HEK293 (cell line): ENCODE measurements around the gene KRTCAP3.

ENCODE experiments used
- CTCF ChIA-PET: fragments of 350-600 bp; formaldehyde crosslinking; extraction: SDS; loops from one replicate; lab custom pipeline; 2021; ENCODE audit warnings: antibody characterized with exemption; lab: Yijun Ruan, JAX
- POLR2A ChIA-PET: fragments of 300-600 bp; formaldehyde crosslinking; extraction: SDS; loops from one replicate; lab custom pipeline; 2020; ENCODE audit warnings: antibody characterized with exemption, inconsistent platforms; lab: Yijun Ruan, JAX
- H3K27ac ChIP-seq: fragments of 200-500 bp; sonication (Bioruptor generic); 2 replicates; pipeline ENCODE4 v1.5.1; 2014; ENCODE audit warnings: low read depth, low read length, control low read depth, inconsistent platforms; ENCODE audit errors: extremely low read depth
- H3K36me3 ChIP-seq, 2 experiments: fragments of 200-500 bp in 1 of 2; sonication (Bioruptor generic) in 1 of 2; 1 replicate in 1 of 2; 2 replicates in 1 of 2; pipeline ENCODE4 v1.5.1; 2014 to 2017; ENCODE audit warnings: inconsistent platforms in 2 of 2, low read length in 2 of 2; ENCODE audit not compliant: control insufficient read depth in 2 of 2, insufficient read depth in 1 of 2
- H3K4me1 ChIP-seq: fragments of 200-500 bp; sonication (Bioruptor generic); 2 replicates; pipeline ENCODE4 v1.5.1; 2014; ENCODE audit warnings: mild to moderate bottlenecking, low read length, inconsistent platforms; ENCODE audit not compliant: control insufficient read depth, insufficient read depth
- H3K4me3 ChIP-seq: 2 replicates; pipeline ENCODE4 v1.5.1; 2011; ENCODE audit warnings: low read depth, mild to moderate bottlenecking, control low read depth, low read length, moderate library complexity
- H3K9me3 ChIP-seq: fragments of 200-500 bp; sonication (Bioruptor generic); 2 replicates; pipeline ENCODE4 v1.5.1; 2014; ENCODE audit warnings: low read depth, low read length, inconsistent platforms; ENCODE audit not compliant: control insufficient read depth, insufficient read depth
- FEZF1 ChIP-seq: fragments of 450-650 bp; formaldehyde crosslinking; IDR thresholded peaks from 2 replicates; pipeline ENCODE4 v1.5.1; 2016; ENCODE audit warnings: missing biosample characterization, missing genetic modification characterization
- KLF10 ChIP-seq: fragments of 450-650 bp; IDR thresholded peaks from 2 replicates; pipeline ENCODE4 v1.5.1; 2018; ENCODE audit warnings: missing biosample characterization, mild to moderate bottlenecking, missing genetic modification characterization
- OSR2 ChIP-seq: fragments of 450-650 bp; formaldehyde crosslinking; IDR thresholded peaks from 2 replicates; pipeline ENCODE4 v1.5.1; 2016; ENCODE audit warnings: missing biosample characterization, missing genetic modification characterization
- ZFP37 ChIP-seq: fragments of 450-650 bp; formaldehyde crosslinking; IDR thresholded peaks from 2 replicates; pipeline ENCODE4 v1.5.1; 2016; ENCODE audit warnings: missing biosample characterization, missing genetic modification characterization
- ZNF114 ChIP-seq: fragments of 450-650 bp; formaldehyde crosslinking; IDR thresholded peaks from 2 replicates; pipeline ENCODE4 v1.5.0; 2017; ENCODE audit warnings: missing biosample characterization, missing genetic modification characterization
- ZNF133 ChIP-seq: fragments of 450-650 bp; formaldehyde crosslinking; IDR thresholded peaks from 2 replicates; pipeline ENCODE4 v1.5.1; 2016; ENCODE audit warnings: missing biosample characterization, missing genetic modification characterization
- ZNF157 ChIP-seq: fragments of 450-650 bp; formaldehyde crosslinking; IDR thresholded peaks from 2 replicates; pipeline ENCODE4 v1.5.1; 2016; ENCODE audit warnings: missing biosample characterization, missing genetic modification characterization
- ZNF169 ChIP-seq: fragments of 450-650 bp; formaldehyde crosslinking; IDR thresholded peaks from 2 replicates; pipeline ENCODE4 v1.5.1; 2016; ENCODE audit warnings: missing biosample characterization, missing genetic modification characterization
- ZNF24 ChIP-seq: fragments of 450-650 bp; formaldehyde crosslinking; IDR thresholded peaks from 2 replicates; pipeline ENCODE4 v1.5.1; 2016; ENCODE audit warnings: missing biosample characterization, missing genetic modification characterization
- ZNF274 ChIP-seq, 2 experiments: fragments of 200-500 bp in 1 of 2; fragments of 450-650 bp in 1 of 2; sonication (Bioruptor generic) in 1 of 2; formaldehyde crosslinking in 1 of 2; IDR thresholded peaks; 2 replicates each; pipeline versions ENCODE4 v1.5.1 to v1.6.1; 2014 to 2016; ENCODE audit warnings: borderline replicate concordance in 1 of 2, inconsistent platforms in 1 of 2, low read length in 1 of 2, missing biosample characterization in 1 of 2, missing genetic modification characterization in 1 of 2
- ZNF510 ChIP-seq: fragments of 450-650 bp; formaldehyde crosslinking; IDR thresholded peaks from 2 replicates; pipeline ENCODE4 v1.5.1; 2018; ENCODE audit warnings: mild to moderate bottlenecking, missing genetic modification characterization, missing biosample characterization; ENCODE audit not compliant: insufficient replicate concordance
- ZNF555 ChIP-seq: fragments of 450-650 bp; formaldehyde crosslinking; conservative IDR thresholded peaks from 2 replicates; pipeline ENCODE4 v1.5.1; 2017; ENCODE audit warnings: missing biosample characterization, mild to moderate bottlenecking, missing genetic modification characterization, inconsistent platforms
- ZNF560 ChIP-seq: fragments of 450-650 bp; formaldehyde crosslinking; IDR thresholded peaks from 2 replicates; pipeline ENCODE4 v1.5.1; 2017; ENCODE audit warnings: missing biosample characterization, missing genetic modification characterization, borderline replicate concordance
- ZNF596 ChIP-seq: fragments of 450-650 bp; IDR thresholded peaks from 2 replicates; pipeline ENCODE4 v1.5.0; 2018; ENCODE audit warnings: missing biosample characterization, mild to moderate bottlenecking, missing genetic modification characterization, moderate library complexity
- ZNF701 ChIP-seq: fragments of 450-650 bp; formaldehyde crosslinking; IDR thresholded peaks from 2 replicates; pipeline ENCODE4 v1.5.1; 2016; ENCODE audit warnings: missing biosample characterization, missing genetic modification characterization
- ZNF791 ChIP-seq: fragments of 450-650 bp; formaldehyde crosslinking; IDR thresholded peaks from 2 replicates; pipeline ENCODE4 v1.5.1; 2016; ENCODE audit warnings: missing biosample characterization, missing genetic modification characterization
- ZSCAN23 ChIP-seq: fragments of 450-650 bp; formaldehyde crosslinking; IDR thresholded peaks from 2 replicates; pipeline ENCODE4 v1.5.1; 2016; ENCODE audit warnings: missing biosample characterization, missing genetic modification characterization
- ZSCAN30 ChIP-seq: fragments of 450-650 bp; IDR thresholded peaks from 2 replicates; pipeline ENCODE4 v1.5.1; 2018; ENCODE audit warnings: missing biosample characterization, mild to moderate bottlenecking, missing genetic modification characterization, moderate library complexity
- TF ChIP-seq, protein P1 (sequence below): fragments of 450-650 bp; formaldehyde crosslinking; IDR thresholded peaks from 2 replicates; pipeline ENCODE4 v1.5.1; 2017; ENCODE audit warnings: missing biosample characterization, missing genetic modification characterization
- TF ChIP-seq, protein P2 (sequence below): fragments of 450-650 bp; formaldehyde crosslinking; IDR thresholded peaks from 2 replicates; pipeline ENCODE4 v1.5.1; 2017; ENCODE audit warnings: missing biosample characterization, missing genetic modification characterization
- TF ChIP-seq, protein P3 (sequence below): fragments of 450-650 bp; formaldehyde crosslinking; IDR thresholded peaks from 2 replicates; pipeline ENCODE4 v1.5.1; 2016; ENCODE audit warnings: missing biosample characterization, missing genetic modification characterization, borderline replicate concordance
- TF ChIP-seq, protein P4 (sequence below): fragments of 450-650 bp; IDR thresholded peaks from 2 replicates; pipeline ENCODE4 v1.5.1; 2018; ENCODE audit warnings: missing biosample characterization, mild to moderate bottlenecking, missing genetic modification characterization

The KRTCAP3 gene, protein sequence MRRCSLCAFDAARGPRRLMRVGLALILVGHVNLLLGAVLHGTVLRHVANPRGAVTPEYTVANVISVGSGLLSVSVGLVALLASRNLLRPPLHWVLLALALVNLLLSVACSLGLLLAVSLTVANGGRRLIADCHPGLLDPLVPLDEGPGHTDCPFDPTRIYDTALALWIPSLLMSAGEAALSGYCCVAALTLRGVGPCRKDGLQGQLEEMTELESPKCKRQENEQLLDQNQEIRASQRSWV

DNA sequence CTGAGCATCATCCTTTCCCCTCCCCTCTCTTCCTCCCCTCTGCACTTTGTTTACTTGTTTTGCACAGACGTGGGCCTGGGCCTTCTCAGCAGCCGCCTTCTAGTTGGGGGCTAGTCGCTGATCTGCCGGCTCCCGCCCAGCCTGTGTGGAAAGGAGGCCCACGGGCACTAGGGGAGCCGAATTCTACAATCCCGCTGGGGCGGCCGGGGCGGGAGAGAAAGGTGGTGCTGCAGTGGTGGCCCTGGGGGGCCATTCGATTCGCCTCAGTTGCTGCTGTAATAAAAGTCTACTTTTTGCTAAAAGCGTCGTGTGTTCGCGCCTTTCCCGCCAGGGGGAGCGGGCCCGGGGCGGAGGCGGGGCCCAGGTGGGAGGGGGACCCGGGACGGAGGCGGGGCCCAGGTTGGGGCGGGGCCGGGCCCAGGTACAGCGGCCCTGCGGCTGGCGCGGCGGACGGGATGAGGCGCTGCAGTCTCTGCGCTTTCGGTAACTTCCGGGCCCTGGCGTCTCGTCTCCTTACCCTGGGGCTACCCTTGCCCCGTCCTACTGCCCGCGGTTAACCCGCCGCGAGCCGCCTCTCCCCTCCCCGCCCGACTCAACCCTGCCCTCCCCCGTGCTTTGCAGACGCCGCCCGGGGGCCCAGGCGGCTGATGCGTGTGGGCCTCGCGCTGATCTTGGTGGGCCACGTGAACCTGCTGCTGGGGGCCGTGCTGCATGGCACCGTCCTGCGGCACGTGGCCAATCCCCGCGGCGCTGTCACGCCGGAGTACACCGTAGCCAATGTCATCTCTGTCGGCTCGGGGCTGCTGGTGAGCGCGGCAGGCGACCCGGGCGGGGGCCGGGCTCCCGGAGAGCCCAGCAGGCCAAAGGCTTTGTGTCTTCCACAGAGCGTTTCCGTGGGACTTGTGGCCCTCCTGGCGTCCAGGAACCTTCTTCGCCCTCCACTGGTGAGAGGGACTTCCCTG lies at the start of gene KRTCAP3:
TSS of gene KRTCAP3 (plus strand) at position 424 of the 962 bp plus-strand sequence. CDS start at position 456, 32 bp downstream.
- Histone ChIP-seq H3K4me1 (no peaks in the 10 kb centered on the region), H3K27ac (0 out of 2 replicates have a peak within 1 kb of the TSS, but pooled peaks have one; percentile 9), H3K9me3 (no peaks in the 10 kb centered on the region), H3K4me3 (no peak within 1 kb of the TSS), H3K36me3 (peaks cover 24 to 75% of the 10 kb centered on the region in 2 experiments)
- TF ChIP-seq, protein P1, sequence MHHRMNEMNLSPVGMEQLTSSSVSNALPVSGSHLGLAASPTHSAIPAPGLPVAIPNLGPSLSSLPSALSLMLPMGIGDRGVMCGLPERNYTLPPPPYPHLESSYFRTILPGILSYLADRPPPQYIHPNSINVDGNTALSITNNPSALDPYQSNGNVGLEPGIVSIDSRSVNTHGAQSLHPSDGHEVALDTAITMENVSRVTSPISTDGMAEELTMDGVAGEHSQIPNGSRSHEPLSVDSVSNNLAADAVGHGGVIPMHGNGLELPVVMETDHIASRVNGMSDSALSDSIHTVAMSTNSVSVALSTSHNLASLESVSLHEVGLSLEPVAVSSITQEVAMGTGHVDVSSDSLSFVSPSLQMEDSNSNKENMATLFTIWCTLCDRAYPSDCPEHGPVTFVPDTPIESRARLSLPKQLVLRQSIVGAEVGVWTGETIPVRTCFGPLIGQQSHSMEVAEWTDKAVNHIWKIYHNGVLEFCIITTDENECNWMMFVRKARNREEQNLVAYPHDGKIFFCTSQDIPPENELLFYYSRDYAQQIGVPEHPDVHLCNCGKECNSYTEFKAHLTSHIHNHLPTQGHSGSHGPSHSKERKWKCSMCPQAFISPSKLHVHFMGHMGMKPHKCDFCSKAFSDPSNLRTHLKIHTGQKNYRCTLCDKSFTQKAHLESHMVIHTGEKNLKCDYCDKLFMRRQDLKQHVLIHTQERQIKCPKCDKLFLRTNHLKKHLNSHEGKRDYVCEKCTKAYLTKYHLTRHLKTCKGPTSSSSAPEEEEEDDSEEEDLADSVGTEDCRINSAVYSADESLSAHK (tag by site-specific recombination): no peak
- TF ChIP-seq ZNF24 (tag by site-specific recombination): no peak
- TF ChIP-seq ZNF274 (IDR thresholded peaks at IDR 0.05; ENCODE audit: low read length): no peak
- TF ChIP-seq ZNF274 (tag by site-specific recombination; IDR thresholded peaks at IDR 0.05; ENCODE audit: borderline replicate concordance): no peak
- TF ChIP-seq, protein P2, sequence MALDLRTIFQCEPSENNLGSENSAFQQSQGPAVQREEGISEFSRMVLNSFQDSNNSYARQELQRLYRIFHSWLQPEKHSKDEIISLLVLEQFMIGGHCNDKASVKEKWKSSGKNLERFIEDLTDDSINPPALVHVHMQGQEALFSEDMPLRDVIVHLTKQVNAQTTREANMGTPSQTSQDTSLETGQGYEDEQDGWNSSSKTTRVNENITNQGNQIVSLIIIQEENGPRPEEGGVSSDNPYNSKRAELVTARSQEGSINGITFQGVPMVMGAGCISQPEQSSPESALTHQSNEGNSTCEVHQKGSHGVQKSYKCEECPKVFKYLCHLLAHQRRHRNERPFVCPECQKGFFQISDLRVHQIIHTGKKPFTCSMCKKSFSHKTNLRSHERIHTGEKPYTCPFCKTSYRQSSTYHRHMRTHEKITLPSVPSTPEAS (tag by site-specific recombination): no peak
- TF ChIP-seq ZFP37 (tag by site-specific recombination): no peak
- no peak for TF ChIP-seq ZNF701
- no peak for TF ChIP-seq KLF10 (tag by site-specific recombination)
- no peak for TF ChIP-seq ZNF169
- no peak for TF ChIP-seq ZNF157 (tag by site-specific recombination)
- no peak for TF ChIP-seq ZNF560 (tag by site-specific recombination)
- no peak for TF ChIP-seq OSR2 (tag by site-specific recombination)
- TF ChIP-seq ZNF596 (tag by site-specific recombination): no peak
- TF ChIP-seq ZSCAN30 (tag by site-specific recombination): no peak
- no peak for TF ChIP-seq ZNF791 (tag by site-specific recombination)
- ChIA-PET CTCF (no interaction called here), POLR2A (interaction anchor here (0.5 to 1.2 kb wide), 3 partner anchors 13 to 151 kb away, joined by 3 read pairs; partner anchors contain the start of gene NRBP1)

DNA sequence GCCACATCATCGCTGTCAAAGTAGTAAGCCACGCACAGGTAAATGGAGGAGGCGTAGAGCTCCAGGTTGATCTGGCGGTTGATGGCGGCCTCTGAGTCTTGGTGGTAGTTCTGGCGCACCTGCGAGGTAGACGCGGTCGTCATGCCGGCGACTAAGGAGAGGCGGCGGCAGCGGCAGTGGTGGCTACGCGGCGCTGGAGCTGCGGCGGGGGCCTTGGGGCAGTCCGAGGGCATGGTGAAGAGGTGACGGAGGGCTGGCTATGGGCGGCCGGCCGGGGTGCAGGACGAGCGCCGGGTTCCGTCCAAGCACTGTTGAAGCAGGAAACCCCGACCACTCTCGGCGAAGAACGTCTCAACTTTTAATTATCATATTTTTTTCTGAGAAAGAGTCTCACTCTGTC lies 49.0 kb upstream of the KRTCAP3 start:
- no peak overlapping the region for H3K27ac ChIP-seq
- H3K4me3 ChIP-seq: no peak overlapping the region
- H3K36me3 ChIP-seq: peaks cover 9 to 11% of the 10 kb centered on the region in 2 experiments; a peak in 2 of 3 replicates
- H3K9me3 ChIP-seq: no peaks in the 10 kb centered on the region
- ChIA-PET CTCF (no interaction called here), POLR2A (no interaction called here)
- peaks cover 2% of the 10 kb centered on the region; the same call in 1 of the 2 replicates for H3K4me1 ChIP-seq
- no peak for TF ChIP-seq ZNF133
- TF ChIP-seq ZSCAN23: no peak
- no peak for TF ChIP-seq ZNF114
- no peak for TF ChIP-seq FEZF1 (tag by site-specific recombination)
- no peak for TF ChIP-seq ZNF510
- TF ChIP-seq ZNF555: no peak
- TF ChIP-seq, protein P3, sequence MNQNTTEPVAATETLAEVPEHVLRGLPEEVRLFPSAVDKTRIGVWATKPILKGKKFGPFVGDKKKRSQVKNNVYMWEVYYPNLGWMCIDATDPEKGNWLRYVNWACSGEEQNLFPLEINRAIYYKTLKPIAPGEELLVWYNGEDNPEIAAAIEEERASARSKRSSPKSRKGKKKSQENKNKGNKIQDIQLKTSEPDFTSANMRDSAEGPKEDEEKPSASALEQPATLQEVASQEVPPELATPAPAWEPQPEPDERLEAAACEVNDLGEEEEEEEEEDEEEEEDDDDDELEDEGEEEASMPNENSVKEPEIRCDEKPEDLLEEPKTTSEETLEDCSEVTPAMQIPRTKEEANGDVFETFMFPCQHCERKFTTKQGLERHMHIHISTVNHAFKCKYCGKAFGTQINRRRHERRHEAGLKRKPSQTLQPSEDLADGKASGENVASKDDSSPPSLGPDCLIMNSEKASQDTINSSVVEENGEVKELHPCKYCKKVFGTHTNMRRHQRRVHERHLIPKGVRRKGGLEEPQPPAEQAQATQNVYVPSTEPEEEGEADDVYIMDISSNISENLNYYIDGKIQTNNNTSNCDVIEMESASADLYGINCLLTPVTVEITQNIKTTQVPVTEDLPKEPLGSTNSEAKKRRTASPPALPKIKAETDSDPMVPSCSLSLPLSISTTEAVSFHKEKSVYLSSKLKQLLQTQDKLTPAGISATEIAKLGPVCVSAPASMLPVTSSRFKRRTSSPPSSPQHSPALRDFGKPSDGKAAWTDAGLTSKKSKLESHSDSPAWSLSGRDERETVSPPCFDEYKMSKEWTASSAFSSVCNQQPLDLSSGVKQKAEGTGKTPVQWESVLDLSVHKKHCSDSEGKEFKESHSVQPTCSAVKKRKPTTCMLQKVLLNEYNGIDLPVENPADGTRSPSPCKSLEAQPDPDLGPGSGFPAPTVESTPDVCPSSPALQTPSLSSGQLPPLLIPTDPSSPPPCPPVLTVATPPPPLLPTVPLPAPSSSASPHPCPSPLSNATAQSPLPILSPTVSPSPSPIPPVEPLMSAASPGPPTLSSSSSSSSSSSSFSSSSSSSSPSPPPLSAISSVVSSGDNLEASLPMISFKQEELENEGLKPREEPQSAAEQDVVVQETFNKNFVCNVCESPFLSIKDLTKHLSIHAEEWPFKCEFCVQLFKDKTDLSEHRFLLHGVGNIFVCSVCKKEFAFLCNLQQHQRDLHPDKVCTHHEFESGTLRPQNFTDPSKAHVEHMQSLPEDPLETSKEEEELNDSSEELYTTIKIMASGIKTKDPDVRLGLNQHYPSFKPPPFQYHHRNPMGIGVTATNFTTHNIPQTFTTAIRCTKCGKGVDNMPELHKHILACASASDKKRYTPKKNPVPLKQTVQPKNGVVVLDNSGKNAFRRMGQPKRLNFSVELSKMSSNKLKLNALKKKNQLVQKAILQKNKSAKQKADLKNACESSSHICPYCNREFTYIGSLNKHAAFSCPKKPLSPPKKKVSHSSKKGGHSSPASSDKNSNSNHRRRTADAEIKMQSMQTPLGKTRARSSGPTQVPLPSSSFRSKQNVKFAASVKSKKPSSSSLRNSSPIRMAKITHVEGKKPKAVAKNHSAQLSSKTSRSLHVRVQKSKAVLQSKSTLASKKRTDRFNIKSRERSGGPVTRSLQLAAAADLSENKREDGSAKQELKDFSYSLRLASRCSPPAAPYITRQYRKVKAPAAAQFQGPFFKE (tag by site-specific recombination): no peak
- TF ChIP-seq, protein P4, sequence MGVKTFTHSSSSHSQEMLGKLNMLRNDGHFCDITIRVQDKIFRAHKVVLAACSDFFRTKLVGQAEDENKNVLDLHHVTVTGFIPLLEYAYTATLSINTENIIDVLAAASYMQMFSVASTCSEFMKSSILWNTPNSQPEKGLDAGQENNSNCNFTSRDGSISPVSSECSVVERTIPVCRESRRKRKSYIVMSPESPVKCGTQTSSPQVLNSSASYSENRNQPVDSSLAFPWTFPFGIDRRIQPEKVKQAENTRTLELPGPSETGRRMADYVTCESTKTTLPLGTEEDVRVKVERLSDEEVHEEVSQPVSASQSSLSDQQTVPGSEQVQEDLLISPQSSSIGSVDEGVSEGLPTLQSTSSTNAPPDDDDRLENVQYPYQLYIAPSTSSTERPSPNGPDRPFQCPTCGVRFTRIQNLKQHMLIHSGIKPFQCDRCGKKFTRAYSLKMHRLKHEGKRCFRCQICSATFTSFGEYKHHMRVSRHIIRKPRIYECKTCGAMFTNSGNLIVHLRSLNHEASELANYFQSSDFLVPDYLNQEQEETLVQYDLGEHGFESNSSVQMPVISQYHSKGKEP (tag by site-specific recombination): no peak
